SU-DHL-6 (cell line): Measurements from ENCODE around the gene ATG101.
A peak's percentile ranks its signal among the peaks of the same experiment; 100 is the strongest.

ENCODE experiments used
- EZH2phosphoT487 ChIP-seq: fragments of 200-600 bp; sonication (generic), shearing (Covaris generic); conservative IDR thresholded peaks from 2 replicates; pipeline ENCODE4 v1.6.1; 2018; ENCODE audit warnings: mild to moderate bottlenecking, antibody characterized with exemption, low read length, moderate library complexity, mixed read lengths
- TF ChIP-seq, protein P1 (sequence below): fragments of 200-600 bp; sonication (generic); IDR thresholded peaks from one replicate; pipeline ENCODE4 v1.5.1; 2017; ENCODE audit warnings: antibody characterized with exemption, mild to moderate bottlenecking, low read length, moderate library complexity; ENCODE audit not compliant: insufficient read depth, poor library complexity, severe bottlenecking

DNA sequence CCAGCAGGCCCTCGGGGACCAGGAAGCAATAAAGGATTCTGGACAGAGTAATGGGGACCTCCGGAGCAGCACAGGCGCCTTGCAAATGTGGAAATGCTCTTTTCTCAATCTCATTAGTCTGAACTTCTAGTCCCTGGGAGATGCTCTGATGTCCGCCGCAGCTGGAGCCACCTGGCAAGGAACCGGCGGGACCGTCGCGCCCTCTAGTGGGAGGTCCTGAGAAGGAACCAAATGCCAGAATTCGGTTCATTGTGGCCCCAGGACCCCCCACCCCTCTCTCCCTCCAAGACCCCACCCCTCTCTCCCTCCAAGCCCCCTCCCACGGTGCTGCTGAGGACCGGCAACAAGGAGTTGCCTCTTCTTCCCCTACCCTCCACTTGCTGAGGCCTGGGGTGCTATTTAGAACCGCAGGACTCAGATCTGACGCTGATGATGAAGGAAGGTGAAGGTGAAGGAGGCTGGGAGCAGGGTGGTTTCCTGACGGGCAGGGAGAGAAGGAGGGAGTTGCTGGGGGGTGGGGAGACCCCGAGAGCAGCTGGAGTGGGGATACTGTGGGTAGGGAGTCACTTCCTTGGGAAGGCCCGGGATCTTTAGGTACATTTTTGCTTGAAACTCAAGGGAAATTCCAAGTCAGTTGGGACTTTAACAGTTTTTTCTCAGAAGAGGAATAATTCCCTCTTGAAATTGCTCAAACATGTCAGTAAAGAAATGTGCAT, 52.2 kb downstream of the ATG101 start:
- TF ChIP-seq, protein P1, sequence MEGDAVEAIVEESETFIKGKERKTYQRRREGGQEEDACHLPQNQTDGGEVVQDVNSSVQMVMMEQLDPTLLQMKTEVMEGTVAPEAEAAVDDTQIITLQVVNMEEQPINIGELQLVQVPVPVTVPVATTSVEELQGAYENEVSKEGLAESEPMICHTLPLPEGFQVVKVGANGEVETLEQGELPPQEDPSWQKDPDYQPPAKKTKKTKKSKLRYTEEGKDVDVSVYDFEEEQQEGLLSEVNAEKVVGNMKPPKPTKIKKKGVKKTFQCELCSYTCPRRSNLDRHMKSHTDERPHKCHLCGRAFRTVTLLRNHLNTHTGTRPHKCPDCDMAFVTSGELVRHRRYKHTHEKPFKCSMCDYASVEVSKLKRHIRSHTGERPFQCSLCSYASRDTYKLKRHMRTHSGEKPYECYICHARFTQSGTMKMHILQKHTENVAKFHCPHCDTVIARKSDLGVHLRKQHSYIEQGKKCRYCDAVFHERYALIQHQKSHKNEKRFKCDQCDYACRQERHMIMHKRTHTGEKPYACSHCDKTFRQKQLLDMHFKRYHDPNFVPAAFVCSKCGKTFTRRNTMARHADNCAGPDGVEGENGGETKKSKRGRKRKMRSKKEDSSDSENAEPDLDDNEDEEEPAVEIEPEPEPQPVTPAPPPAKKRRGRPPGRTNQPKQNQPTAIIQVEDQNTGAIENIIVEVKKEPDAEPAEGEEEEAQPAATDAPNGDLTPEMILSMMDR = peak; percentile 83
- TF ChIP-seq EZH2phosphoT487 = no peak
